SK-N-SH (cell line): ENCODE results near the gene PIK3R1.

ENCODE experiments used
- EP300 ChIP-seq, 2 experiments: IDR thresholded peaks; 2 replicates each; pipeline versions ENCODE4 v1.4.0 to v1.6.1; 2012; ENCODE audit warnings: borderline replicate concordance in 1 of 2, low read depth in 1 of 2, low read length in 1 of 2
- FOSL2 ChIP-seq: IDR thresholded peaks from 2 replicates; pipeline ENCODE4 v1.4.0; 2012; ENCODE audit warnings: low read depth, mild to moderate bottlenecking, moderate library complexity, borderline replicate concordance
- JUND ChIP-seq: IDR thresholded peaks from 2 replicates; pipeline ENCODE4 v1.4.0; 2012
- POLR2AphosphoS5 ChIP-seq: IDR thresholded peaks from 2 replicates; pipeline ENCODE4 v1.6.1; 2012; ENCODE audit warnings: low read depth, low read length
- RFX5 ChIP-seq: IDR thresholded peaks from 2 replicates; pipeline ENCODE4 v1.6.1; 2012; ENCODE audit warnings: mild to moderate bottlenecking, improper control_type of control experiment, low read length
- SMC3 ChIP-seq: IDR thresholded peaks from 2 replicates; pipeline ENCODE4 v1.6.1; 2012; ENCODE audit warnings: low read depth, low read length, improper control_type of control experiment
- TAF1 ChIP-seq: IDR thresholded peaks from 2 replicates; pipeline ENCODE4 v1.6.1; 2012; ENCODE audit warnings: low read depth, mild to moderate bottlenecking, low read length, moderate library complexity, borderline replicate concordance
- YY1 ChIP-seq: IDR thresholded peaks from 2 replicates; pipeline ENCODE4 v1.4.0; 2012; ENCODE audit warnings: low read depth, mild to moderate bottlenecking
- TF ChIP-seq, protein P1 (sequence below): fragments of 200-600 bp; sonication (generic); IDR thresholded peaks from 2 replicates; pipeline ENCODE4 v1.6.1; 2017; ENCODE audit warnings: antibody characterized with exemption, mild to moderate bottlenecking, moderate library complexity
- TF ChIP-seq, protein P2 (sequence below): IDR thresholded peaks from 2 replicates; pipeline ENCODE4 v1.6.1; 2012; ENCODE audit warnings: mild to moderate bottlenecking, low read depth, low read length, moderate library complexity

DNA sequence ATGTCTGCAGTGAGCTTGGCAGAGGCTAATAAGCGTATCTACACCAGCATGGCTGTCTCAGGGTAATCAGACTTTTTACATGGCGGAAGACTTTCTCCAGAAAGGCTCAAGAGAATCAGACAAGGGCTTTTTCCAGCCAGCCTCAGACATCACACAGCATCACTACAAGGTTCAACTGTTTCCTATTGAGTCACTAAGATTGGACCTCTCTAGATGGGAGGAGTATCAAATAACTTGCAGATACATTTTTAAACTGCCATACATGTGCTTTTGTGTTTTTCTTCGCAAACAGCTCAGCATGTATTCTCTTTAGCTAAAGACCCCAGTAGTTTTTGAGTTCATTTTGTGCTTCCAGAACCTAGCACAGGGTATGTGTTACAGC, 22.9 kb upstream of the PIK3R1 start:
- TF ChIP-seq EP300 (IDR thresholded peaks at IDR 0.05; ENCODE audit: borderline replicate concordance in 1 of 2, low read depth in 1 of 2, low read length in 1 of 2) (no peak), YY1 (no peak), POLR2AphosphoS5 (no peak), JUND (no peak), FOSL2 (no peak), TAF1 (no peak), RFX5 (no peak), SMC3 (no peak)
- TF ChIP-seq, protein P1, sequence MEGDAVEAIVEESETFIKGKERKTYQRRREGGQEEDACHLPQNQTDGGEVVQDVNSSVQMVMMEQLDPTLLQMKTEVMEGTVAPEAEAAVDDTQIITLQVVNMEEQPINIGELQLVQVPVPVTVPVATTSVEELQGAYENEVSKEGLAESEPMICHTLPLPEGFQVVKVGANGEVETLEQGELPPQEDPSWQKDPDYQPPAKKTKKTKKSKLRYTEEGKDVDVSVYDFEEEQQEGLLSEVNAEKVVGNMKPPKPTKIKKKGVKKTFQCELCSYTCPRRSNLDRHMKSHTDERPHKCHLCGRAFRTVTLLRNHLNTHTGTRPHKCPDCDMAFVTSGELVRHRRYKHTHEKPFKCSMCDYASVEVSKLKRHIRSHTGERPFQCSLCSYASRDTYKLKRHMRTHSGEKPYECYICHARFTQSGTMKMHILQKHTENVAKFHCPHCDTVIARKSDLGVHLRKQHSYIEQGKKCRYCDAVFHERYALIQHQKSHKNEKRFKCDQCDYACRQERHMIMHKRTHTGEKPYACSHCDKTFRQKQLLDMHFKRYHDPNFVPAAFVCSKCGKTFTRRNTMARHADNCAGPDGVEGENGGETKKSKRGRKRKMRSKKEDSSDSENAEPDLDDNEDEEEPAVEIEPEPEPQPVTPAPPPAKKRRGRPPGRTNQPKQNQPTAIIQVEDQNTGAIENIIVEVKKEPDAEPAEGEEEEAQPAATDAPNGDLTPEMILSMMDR = no peak
- TF ChIP-seq, protein P2, sequence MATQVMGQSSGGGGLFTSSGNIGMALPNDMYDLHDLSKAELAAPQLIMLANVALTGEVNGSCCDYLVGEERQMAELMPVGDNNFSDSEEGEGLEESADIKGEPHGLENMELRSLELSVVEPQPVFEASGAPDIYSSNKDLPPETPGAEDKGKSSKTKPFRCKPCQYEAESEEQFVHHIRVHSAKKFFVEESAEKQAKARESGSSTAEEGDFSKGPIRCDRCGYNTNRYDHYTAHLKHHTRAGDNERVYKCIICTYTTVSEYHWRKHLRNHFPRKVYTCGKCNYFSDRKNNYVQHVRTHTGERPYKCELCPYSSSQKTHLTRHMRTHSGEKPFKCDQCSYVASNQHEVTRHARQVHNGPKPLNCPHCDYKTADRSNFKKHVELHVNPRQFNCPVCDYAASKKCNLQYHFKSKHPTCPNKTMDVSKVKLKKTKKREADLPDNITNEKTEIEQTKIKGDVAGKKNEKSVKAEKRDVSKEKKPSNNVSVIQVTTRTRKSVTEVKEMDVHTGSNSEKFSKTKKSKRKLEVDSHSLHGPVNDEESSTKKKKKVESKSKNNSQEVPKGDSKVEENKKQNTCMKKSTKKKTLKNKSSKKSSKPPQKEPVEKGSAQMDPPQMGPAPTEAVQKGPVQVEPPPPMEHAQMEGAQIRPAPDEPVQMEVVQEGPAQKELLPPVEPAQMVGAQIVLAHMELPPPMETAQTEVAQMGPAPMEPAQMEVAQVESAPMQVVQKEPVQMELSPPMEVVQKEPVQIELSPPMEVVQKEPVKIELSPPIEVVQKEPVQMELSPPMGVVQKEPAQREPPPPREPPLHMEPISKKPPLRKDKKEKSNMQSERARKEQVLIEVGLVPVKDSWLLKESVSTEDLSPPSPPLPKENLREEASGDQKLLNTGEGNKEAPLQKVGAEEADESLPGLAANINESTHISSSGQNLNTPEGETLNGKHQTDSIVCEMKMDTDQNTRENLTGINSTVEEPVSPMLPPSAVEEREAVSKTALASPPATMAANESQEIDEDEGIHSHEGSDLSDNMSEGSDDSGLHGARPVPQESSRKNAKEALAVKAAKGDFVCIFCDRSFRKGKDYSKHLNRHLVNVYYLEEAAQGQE = no peak
